B cell (primary cell): Measurements from ENCODE around the gene TRPC4AP. TPM values are rescaled to one million over a fixed set of nuclear protein-coding genes. Genes with fewer than 3 reads are reported as not detected.

ENCODE experiments used
- ATAC-seq: fragments of 200-7000 bp; cut with Tn5 transposase; one replicate; pipeline ENCODE4 v1.10.0; 2021; ENCODE audit warnings: low read depth, mild to moderate bottlenecking, moderate number of reproducible peaks, moderate library complexity
- CTCF ChIA-PET: fragments of 350-600 bp; sonication (Branson Sonifier 250); formaldehyde crosslinking; loops from one replicate; lab custom pipeline; 2021; ENCODE audit warnings: antibody characterized with exemption, inconsistent platforms; lab: Charles Lee
- POLR2A ChIA-PET: fragments of 350-600 bp; sonication (Branson Sonifier 250); formaldehyde crosslinking; loops from one replicate; lab custom pipeline; 2021; ENCODE audit warnings: antibody characterized with exemption; lab: Charles Lee
- DNase-seq: peaks from one replicate; pipeline ENCODE4 v3.0.0; 2013
- H2AFZ ChIP-seq: 2 replicates; pipeline ENCODE4 v1.6.1; 2012; ENCODE audit warnings: mild to moderate bottlenecking, low read depth, low read length; ENCODE audit not compliant: insufficient read depth, poor library complexity, severe bottlenecking
- H3K27ac ChIP-seq, 2 donors: 1 replicate in 1 of 2; 2 replicates in 1 of 2; pipeline ENCODE4 v1.5.1; 2012 to 2013; ENCODE audit warnings: low read length in 2 of 2, mild to moderate bottlenecking in 2 of 2, moderate library complexity in 1 of 2
- H3K27me3 ChIP-seq, 4 experiments: fragments of 200-600 bp in 1 of 4; sonication (generic) in 1 of 4; replicated peaks in 1 of 4; 1 replicate in 2 of 4; 2 replicates in 2 of 4; pipeline versions ENCODE4 v1.6.1 to v1.7.0; 2013 to 2016; ENCODE audit warnings: low read length in 3 of 4, mild to moderate bottlenecking in 2 of 4, mixed read lengths in 1 of 4, moderate library complexity in 1 of 4; ENCODE audit not compliant: insufficient read depth in 4 of 4, control insufficient read depth in 3 of 4; ENCODE audit errors: control extremely low read depth in 1 of 4
- H3K36me3 ChIP-seq, 2 experiments: replicated peaks in 1 of 2; 1 replicate in 1 of 2; 2 replicates in 1 of 2; pipeline versions ENCODE4 v1.6.1 to v1.7.1; 2013; ENCODE audit warnings: low read length in 1 of 2; ENCODE audit not compliant: insufficient read depth in 2 of 2, control insufficient read depth in 1 of 2; ENCODE audit errors: control extremely low read depth in 1 of 2, extremely low read depth in 1 of 2
- H3K4me1 ChIP-seq, 2 donors: fragments of 200-600 bp in 1 of 2; sonication (generic) in 1 of 2; 1 replicate in 1 of 2; 2 replicates in 1 of 2; pipeline versions ENCODE4 v1.5.1 to v1.6.1; 2013 to 2017; ENCODE audit warnings: low read length in 2 of 2; ENCODE audit not compliant: control insufficient read depth in 2 of 2, insufficient read depth in 2 of 2
- H3K4me2 ChIP-seq: replicated peaks from 2 replicates; pipeline ENCODE3; 2012; ENCODE audit warnings: mild to moderate bottlenecking, low read depth, low read length; ENCODE audit not compliant: poor library complexity, severe bottlenecking
- H3K4me3 ChIP-seq, 5 experiments: fragments of 200-600 bp in 1 of 5; sonication (generic) in 1 of 5; 1 replicate in 3 of 5; 2 replicates in 2 of 5; pipeline versions ENCODE4 v1.5.1 to v1.7.0; 2011 to 2016; ENCODE audit warnings: low read length in 4 of 5, mild to moderate bottlenecking in 4 of 5, low read depth in 2 of 5, control low read depth in 1 of 5, moderate library complexity in 1 of 5; ENCODE audit not compliant: insufficient read depth in 1 of 5; ENCODE audit errors: control extremely low read depth in 1 of 5, extremely low read depth in 1 of 5
- H3K79me2 ChIP-seq: fragments of 200-600 bp; sonication (generic); one replicate; pipeline ENCODE4 v1.6.0; 2016; ENCODE audit warnings: low read length; ENCODE audit not compliant: control insufficient read depth, insufficient read depth
- H3K9ac ChIP-seq: fragments of 200-600 bp; sonication (generic); 2 replicates; pipeline ENCODE4 v1.6.1; 2017; ENCODE audit warnings: mild to moderate bottlenecking, low read length, moderate library complexity
- H3K9me3 ChIP-seq, 3 donors: one replicate each; pipeline versions ENCODE4 v1.6.1 to v1.7.1; 2013; ENCODE audit warnings: low read length in 2 of 3; ENCODE audit not compliant: control insufficient read depth in 2 of 3, insufficient read depth in 1 of 3; ENCODE audit errors: control extremely low read depth in 1 of 3
- H4K20me1 ChIP-seq: 2 replicates; pipeline ENCODE4 v1.6.0; 2012; ENCODE audit warnings: mild to moderate bottlenecking, low read length; ENCODE audit not compliant: insufficient read depth, control insufficient read depth, poor library complexity, severe bottlenecking
- H3K27ac Mint-ChIP-seq: one replicate; pipeline ENCODE4 v1.8.0; 2021; ENCODE audit warnings: mixed read lengths
- H3K27me3 Mint-ChIP-seq: one replicate; pipeline ENCODE4 v1.8.0; 2021; ENCODE audit warnings: mixed read lengths
- H3K4me1 Mint-ChIP-seq: one replicate; pipeline ENCODE4 v1.8.0; 2021; ENCODE audit warnings: mixed read lengths
- H3K4me3 Mint-ChIP-seq: one replicate; pipeline ENCODE4 v1.8.0; 2021; ENCODE audit warnings: mixed read lengths
- H3K9me3 Mint-ChIP-seq: one replicate; pipeline ENCODE4 v1.8.0; 2022; ENCODE audit warnings: mixed read lengths; ENCODE audit not compliant: insufficient read depth
- CTCF ChIP-seq: fragments of 200-600 bp; IDR thresholded peaks from one replicate; pipeline ENCODE4 v1.8.0; 2022; ENCODE audit warnings: antibody characterized with exemption, mild to moderate bottlenecking
- EZH2 ChIP-seq: IDR thresholded peaks from 2 replicates; pipeline ENCODE4 v1.6.1; 2012; ENCODE audit warnings: borderline replicate concordance, low read depth, mild to moderate bottlenecking, moderate library complexity, low read length; ENCODE audit not compliant: insufficient read depth, poor library complexity, severe bottlenecking
- WGBS: methylation state at CpG from one replicate; pipeline ENCODE4 v1.1.5; 2013; ENCODE audit warnings: missing lambda C conversion rate; ENCODE audit not compliant: insufficient coverage; 5-methylcytosine and 5-hydroxymethylcytosine counted together
- intact Hi-C: fragments of 100-400 bp; cut with micrococcal nuclease; formaldehyde crosslinking; loops from one replicate; pipeline ENCODE4 v1.10.0; 2022
- polyA plus RNA-seq: library from polyadenylated mRNA; depleted of rRNA; stranded (reverse); fragments of >200 nt; gene quantifications from 2 replicates; pipeline ENCODE4 v1.2.3, GENCODE V29; 2012
- total RNA-seq, 2 donors: library from RNA; stranded (reverse); fragments of 120-200 nt in 1 of 2; gene quantifications; 1 replicate in 1 of 2; 2 replicates in 1 of 2; pipeline versions ENCODE4 v1.2.3 to v1.2.4, GENCODE V29; 2013 to 2022

Gene TRPC4AP
- total and polyA plus RNA-seq, 2 donors (not counting 1 experiment from before 2014, with no cell fraction given) = 62.5 to 73.2 TPM

GRCh38 chr20:35088231-35089145, 4.1 kb downstream of the TRPC4AP start:
- ChIA-PET CTCF (interaction anchor here (2.2 kb wide), 1 partner anchor 7 kb away, joined by 11 read pairs; no protein-coding TSS in a partner anchor), POLR2A (no interaction called here)
- no peak overlapping the region for H3K4me3 ChIP-seq
- TF ChIP-seq EZH2 (no peak), CTCF (no peak)
- H3K36me3 ChIP-seq = peaks cover 0 to 3% of the 10 kb centered on the region in 2 experiments
- H3K27ac Mint-ChIP-seq = peak overlapping the region; percentile 17
- peaks cover 46% of the 10 kb centered on the region for H3K4me1 Mint-ChIP-seq
- WGBS = no CpG with 5 or more reads among the region's 2 CpGs
- H3K9ac ChIP-seq = no peak overlapping the region
- peaks cover 95% of the 10 kb centered on the region for H3K79me2 ChIP-seq
- H3K9me3 Mint-ChIP-seq = no peaks in the 10 kb centered on the region
- H3K27me3 ChIP-seq = no peaks in the 10 kb centered on the region
- H2AFZ ChIP-seq = no peak overlapping the region
- intact Hi-C loops = no loop called here
- no peaks in the 10 kb centered on the region for H3K27me3 Mint-ChIP-seq
- peaks cover 16 to 21% of the 10 kb centered on the region in 2 donors for H3K4me1 ChIP-seq
- H3K4me3 Mint-ChIP-seq = no peak overlapping the region
- ATAC-seq (no peak), DNase-seq (no peak)
- peaks cover 35% of the 10 kb centered on the region for H4K20me1 ChIP-seq
- no peak overlapping the region for H3K4me2 ChIP-seq
- H3K27ac ChIP-seq = no peak overlapping the region
- H3K9me3 ChIP-seq = no peaks in the 10 kb centered on the region

GRCh38 chr20:35087791-35088190, 4.8 kb downstream of the TRPC4AP start:
- DNase-seq (no peak), ATAC-seq (no peak)
- Mint-ChIP-seq H3K9me3 (no peaks in the 10 kb centered on the region), H3K4me3 (no peak overlapping the region), H3K27ac (no peak overlapping the region), H3K27me3 (no peaks in the 10 kb centered on the region), H3K4me1 (peaks cover 40% of the 10 kb centered on the region)
- Histone ChIP-seq H3K4me1 (peaks cover 12 to 14% of the 10 kb centered on the region in 2 donors), H3K79me2 (peaks cover 95% of the 10 kb centered on the region), H3K9ac (no peak overlapping the region), H3K4me3 (no peak overlapping the region), H3K9me3 (no peaks in the 10 kb centered on the region), H3K36me3 (peaks cover 0 to 3% of the 10 kb centered on the region in 2 experiments), H3K27ac (no peak overlapping the region), H3K4me2 (no peak overlapping the region), H3K27me3 (no peaks in the 10 kb centered on the region), H2AFZ (no peak overlapping the region), H4K20me1 (peaks cover 41% of the 10 kb centered on the region)
- intact Hi-C loops = no loop called here
- CTCF ChIA-PET = interaction anchor here (2.2 kb wide), 1 partner anchor 8 kb away, joined by 11 read pairs; no protein-coding TSS in a partner anchor
- POLR2A ChIA-PET = no interaction called here
- TF ChIP-seq CTCF (no peak), EZH2 (no peak)
- no CpG with 5 or more reads among the region's 5 CpGs for WGBS
